ENCODE results near the gene ACMSD. TPM values are rescaled to one million over a fixed set of nuclear protein-coding genes. Genes with fewer than 3 reads are reported as not detected.
"Not testable (repeated sequence)": the region's sequence is repeated elsewhere in the genome, so short reads cannot be mapped to it uniquely, and the experiment has no call there.

The ACMSD gene
- total RNA-seq, 3 donors from 2014 or later (not counting 1 experiment from before 2014, with no cell fraction given): not detected

DNA sequence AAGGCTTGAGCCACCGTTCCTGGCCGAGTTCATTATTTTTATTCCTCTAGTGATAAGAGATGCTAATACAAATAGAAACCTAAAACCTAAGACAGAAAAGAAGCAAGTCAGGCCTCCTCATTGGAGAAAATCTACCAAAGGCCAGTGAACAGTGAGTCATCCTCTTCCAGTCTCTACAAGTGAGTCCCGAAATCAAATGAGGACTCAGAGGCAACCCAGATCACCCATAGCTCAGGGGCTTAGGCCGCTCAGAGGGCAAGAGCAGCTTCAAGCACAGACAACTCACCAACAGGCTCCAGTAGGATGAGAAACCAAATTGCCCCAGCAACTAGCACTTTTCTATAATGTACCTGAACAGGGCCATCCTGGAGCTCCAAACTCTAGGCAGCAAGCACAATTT lies 42.7 kb upstream of the ACMSD start:
- ATAC-seq (no peak), DNase-seq (no peak)
- Mint-ChIP-seq H3K4me1 (no peaks in the 10 kb centered on the region), H3K9me3 (no peaks in the 10 kb centered on the region), H3K27me3 (ENCODE audit: low read depth in 2 of 2) (peaks cover 0 to 8% of the 10 kb centered on the region in 2 donors), H3K27ac (no peak overlapping the region), H3K4me3 (no peak overlapping the region), H3K36me3 (no peaks in the 10 kb centered on the region)
- H3K27ac ChIP-seq (ENCODE audit: low read length): no peak overlapping the region
- TF ChIP-seq, protein P1, sequence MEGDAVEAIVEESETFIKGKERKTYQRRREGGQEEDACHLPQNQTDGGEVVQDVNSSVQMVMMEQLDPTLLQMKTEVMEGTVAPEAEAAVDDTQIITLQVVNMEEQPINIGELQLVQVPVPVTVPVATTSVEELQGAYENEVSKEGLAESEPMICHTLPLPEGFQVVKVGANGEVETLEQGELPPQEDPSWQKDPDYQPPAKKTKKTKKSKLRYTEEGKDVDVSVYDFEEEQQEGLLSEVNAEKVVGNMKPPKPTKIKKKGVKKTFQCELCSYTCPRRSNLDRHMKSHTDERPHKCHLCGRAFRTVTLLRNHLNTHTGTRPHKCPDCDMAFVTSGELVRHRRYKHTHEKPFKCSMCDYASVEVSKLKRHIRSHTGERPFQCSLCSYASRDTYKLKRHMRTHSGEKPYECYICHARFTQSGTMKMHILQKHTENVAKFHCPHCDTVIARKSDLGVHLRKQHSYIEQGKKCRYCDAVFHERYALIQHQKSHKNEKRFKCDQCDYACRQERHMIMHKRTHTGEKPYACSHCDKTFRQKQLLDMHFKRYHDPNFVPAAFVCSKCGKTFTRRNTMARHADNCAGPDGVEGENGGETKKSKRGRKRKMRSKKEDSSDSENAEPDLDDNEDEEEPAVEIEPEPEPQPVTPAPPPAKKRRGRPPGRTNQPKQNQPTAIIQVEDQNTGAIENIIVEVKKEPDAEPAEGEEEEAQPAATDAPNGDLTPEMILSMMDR (IDR thresholded peaks at IDR 0.05): no peak
- no peaks in the 10 kb centered on the region for H3K9me3 ChIP-seq (ENCODE audit: control insufficient read depth, insufficient read depth, low read length)
- no peaks in the 10 kb centered on the region for H3K27me3 ChIP-seq (ENCODE audit: control insufficient read depth, insufficient read depth, low read length)
- no peaks in the 10 kb centered on the region for H3K4me1 ChIP-seq (ENCODE audit: control insufficient read depth, insufficient read depth, low read length)
- intact Hi-C loops (cut with micrococcal nuclease): no loop called here
- no peak overlapping the region for H3K4me3 ChIP-seq (ENCODE audit: low read length)
- WGBS (ENCODE audit: insufficient coverage): 96% methylated on average over 4 of the region's 4 CpGs
- H3K36me3 ChIP-seq (ENCODE audit: control insufficient read depth, insufficient read depth, low read length): no peaks in the 10 kb centered on the region

DNA sequence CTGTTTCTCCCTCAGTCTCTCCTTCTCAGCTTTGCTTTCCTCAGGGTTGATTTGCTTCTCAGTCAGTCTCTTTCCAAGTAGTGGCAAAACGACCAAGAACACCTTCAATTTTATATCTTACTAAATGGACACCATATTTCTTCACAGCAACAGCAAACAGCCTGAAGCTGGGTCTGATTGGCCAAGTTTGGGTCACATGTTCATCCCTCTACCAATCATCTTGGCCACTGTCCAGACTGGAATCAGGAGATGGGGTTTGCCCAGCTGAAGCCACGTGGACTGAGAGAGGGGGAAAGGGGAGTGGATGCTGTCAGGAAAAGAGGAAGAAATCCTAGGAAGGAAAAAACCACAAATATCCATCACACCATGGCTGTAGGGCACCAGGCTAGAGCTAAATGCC lies 42.0 kb upstream of the ACMSD start:
- H3K9me3 ChIP-seq (ENCODE audit: control insufficient read depth, insufficient read depth, low read length): no peaks in the 10 kb centered on the region
- Mint-ChIP-seq H3K27ac (no peak overlapping the region), H3K27me3 (ENCODE audit: low read depth in 2 of 2) (peaks cover 0 to 8% of the 10 kb centered on the region in 2 donors), H3K36me3 (no peaks in the 10 kb centered on the region), H3K9me3 (no peaks in the 10 kb centered on the region), H3K4me1 (no peaks in the 10 kb centered on the region), H3K4me3 (no peak overlapping the region)
- no peak overlapping the region for H3K4me3 ChIP-seq (ENCODE audit: low read length)
- TF ChIP-seq, protein P1 (IDR thresholded peaks at IDR 0.05): no peak
- DNase-seq: no peak
- intact Hi-C loops (cut with micrococcal nuclease): no loop called here
- no peaks in the 10 kb centered on the region for H3K36me3 ChIP-seq (ENCODE audit: control insufficient read depth, insufficient read depth, low read length)
- H3K27me3 ChIP-seq (ENCODE audit: control insufficient read depth, insufficient read depth, low read length): no peaks in the 10 kb centered on the region
- 67% methylated on average over 1 of the region's 2 CpGs for WGBS (ENCODE audit: insufficient coverage)
- H3K27ac ChIP-seq (ENCODE audit: low read length): no peak overlapping the region
- ATAC-seq: no peak
- H3K4me1 ChIP-seq (ENCODE audit: control insufficient read depth, insufficient read depth, low read length): no peaks in the 10 kb centered on the region

DNA sequence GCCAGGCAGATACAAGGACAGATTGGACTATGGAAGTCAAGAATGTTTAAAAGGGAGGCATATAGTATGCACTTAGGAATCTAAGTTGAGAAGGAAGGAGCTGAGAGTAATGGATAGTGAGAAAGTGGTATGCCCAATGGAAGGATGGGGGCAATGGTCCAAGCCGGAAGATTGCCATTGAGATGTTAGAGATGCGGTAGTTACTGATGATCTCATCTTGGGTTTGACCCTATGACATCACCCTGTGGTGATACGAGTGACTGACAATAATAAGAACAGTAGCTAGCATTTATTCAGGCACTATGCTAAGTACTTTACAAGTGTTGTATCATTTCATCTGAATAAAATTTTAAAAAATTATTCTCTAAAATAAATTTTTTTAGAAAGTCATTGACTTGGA lies 38.5 kb upstream of the ACMSD start:
- no peaks in the 10 kb centered on the region for H3K36me3 ChIP-seq (ENCODE audit: control insufficient read depth, insufficient read depth, low read length)
- no peak for DNase-seq
- WGBS (ENCODE audit: insufficient coverage): 100% methylated on average over 2 of the region's 3 CpGs

DNA sequence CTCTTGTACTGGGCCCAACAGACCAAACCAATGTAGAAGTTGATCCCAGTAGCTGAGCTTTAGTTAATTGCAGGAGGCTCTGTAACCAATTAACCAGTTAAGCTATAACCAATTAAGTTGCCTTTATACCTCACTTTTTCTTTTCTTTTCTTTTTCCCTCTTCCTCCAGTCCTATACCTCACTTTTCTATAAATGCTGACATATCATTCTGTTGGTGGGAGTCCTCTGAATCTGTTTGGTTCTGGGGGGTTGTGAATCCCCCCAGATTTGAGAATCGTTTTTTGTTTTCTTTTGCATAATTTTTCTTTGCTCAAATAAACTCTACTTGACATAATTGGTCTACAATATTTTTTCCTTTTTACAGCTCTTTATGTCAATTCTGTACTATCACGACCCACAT lies 38.1 kb upstream of the ACMSD start:
- Histone ChIP-seq H3K4me3 (ENCODE audit: low read length) (no peak overlapping the region), H3K4me1 (ENCODE audit: control insufficient read depth, insufficient read depth, low read length) (peaks cover 9% of the 10 kb centered on the region), H3K27me3 (ENCODE audit: control insufficient read depth, insufficient read depth, low read length) (no peaks in the 10 kb centered on the region), H3K27ac (ENCODE audit: low read length) (no peak overlapping the region), H3K36me3 (ENCODE audit: control insufficient read depth, insufficient read depth, low read length) (no peaks in the 10 kb centered on the region), H3K9me3 (ENCODE audit: control insufficient read depth, insufficient read depth, low read length) (peaks cover 12% of the 10 kb centered on the region)
- intact Hi-C loops (cut with micrococcal nuclease): no loop called here
- WGBS (ENCODE audit: insufficient coverage): 100% methylated on average over 1 of the region's 2 CpGs
- Mint-ChIP-seq H3K4me3 (no peak overlapping the region), H3K9me3 (no peaks in the 10 kb centered on the region), H3K27me3 (ENCODE audit: low read depth in 2 of 2) (peaks cover 0 to 2% of the 10 kb centered on the region in 2 donors), H3K4me1 (peaks cover 6 to 8% of the 10 kb centered on the region in 2 donors), H3K36me3 (no peaks in the 10 kb centered on the region), H3K27ac (no peak overlapping the region)
- TF ChIP-seq, protein P1 (IDR thresholded peaks at IDR 0.05): no peak
- ATAC-seq: no peak
- DNase-seq: no peak

More for the DNA sequence above, 38.5 kb upstream of the ACMSD start:
- no peak overlapping the region for H3K27ac ChIP-seq (ENCODE audit: low read length)
- no peak overlapping the region for H3K4me3 ChIP-seq (ENCODE audit: low read length)
- no peak for ATAC-seq
- no peaks in the 10 kb centered on the region for H3K36me3 Mint-ChIP-seq
- peaks cover 6 to 8% of the 10 kb centered on the region in 2 donors for H3K4me1 Mint-ChIP-seq
- TF ChIP-seq, protein P1 (IDR thresholded peaks at IDR 0.05): no peak
- H3K9me3 ChIP-seq (ENCODE audit: control insufficient read depth, insufficient read depth, low read length): peaks cover 12% of the 10 kb centered on the region
- H3K4me3 Mint-ChIP-seq: no peak overlapping the region
- H3K27ac Mint-ChIP-seq: no peak overlapping the region
- no peaks in the 10 kb centered on the region for H3K27me3 ChIP-seq (ENCODE audit: control insufficient read depth, insufficient read depth, low read length)
- intact Hi-C loops (cut with micrococcal nuclease): no loop called here
- peaks cover 0 to 2% of the 10 kb centered on the region in 2 donors for H3K27me3 Mint-ChIP-seq (ENCODE audit: low read depth in 2 of 2)
- H3K9me3 Mint-ChIP-seq: no peaks in the 10 kb centered on the region
- H3K4me1 ChIP-seq (ENCODE audit: control insufficient read depth, insufficient read depth, low read length): peaks cover 9% of the 10 kb centered on the region

DNA sequence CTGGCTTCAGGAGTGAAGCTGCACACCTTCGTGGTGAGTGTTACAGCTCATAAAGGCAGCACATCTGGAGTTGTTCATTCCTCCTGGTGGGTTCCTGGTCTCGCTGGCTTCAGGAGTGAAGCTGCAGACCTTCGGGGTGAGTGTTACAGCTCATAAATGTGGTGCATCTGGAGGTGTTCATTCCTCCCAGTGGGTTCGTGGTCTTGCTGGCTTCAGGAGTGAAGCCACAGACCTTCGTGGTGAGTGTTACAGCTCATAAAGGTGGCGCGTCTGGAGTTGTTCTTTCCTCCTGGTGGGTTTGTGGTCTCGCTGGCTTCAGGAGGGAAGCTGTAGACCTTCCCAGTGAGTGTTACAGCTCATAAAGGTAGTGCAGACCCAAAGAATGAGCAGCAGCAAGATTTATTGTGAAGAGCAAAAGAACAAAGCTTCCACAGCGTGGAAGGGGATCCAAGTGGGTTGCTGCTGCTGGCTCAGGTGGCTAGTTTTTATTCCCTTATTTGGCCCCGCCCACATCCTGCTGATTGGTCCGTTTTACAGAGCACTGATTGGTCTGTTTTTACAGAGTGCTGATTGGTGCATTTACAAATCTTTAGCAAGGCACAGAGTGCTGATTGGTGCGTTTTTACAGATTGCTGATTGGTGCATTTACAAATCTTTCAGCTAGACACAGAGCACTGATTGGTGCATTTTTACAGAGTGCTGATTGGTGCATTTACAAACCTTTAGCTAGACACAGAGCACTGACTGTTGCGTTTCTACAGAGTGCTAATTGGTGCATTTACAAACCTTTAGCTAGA lies 34.6 kb upstream of the ACMSD start:
- H3K9me3 Mint-ChIP-seq; H3K36me3 Mint-ChIP-seq; H3K4me3 Mint-ChIP-seq; H3K36me3 ChIP-seq (ENCODE audit: control insufficient read depth, insufficient read depth, low read length); H3K27ac Mint-ChIP-seq; intact Hi-C loops (cut with micrococcal nuclease); H3K27me3 ChIP-seq (ENCODE audit: control insufficient read depth, insufficient read depth, low read length); H3K4me1 Mint-ChIP-seq; ATAC-seq; H3K27me3 Mint-ChIP-seq (ENCODE audit: low read depth in 2 of 2); DNase-seq; H3K27ac ChIP-seq (ENCODE audit: low read length); H3K4me1 ChIP-seq (ENCODE audit: control insufficient read depth, insufficient read depth, low read length); H3K4me3 ChIP-seq (ENCODE audit: low read length): not testable (repeated sequence)
- H3K9me3 ChIP-seq (ENCODE audit: control insufficient read depth, insufficient read depth, low read length): peaks cover 12% of the 10 kb centered on the region
- 31% methylated on average over 13 of the region's 13 CpGs for WGBS (ENCODE audit: insufficient coverage)
